Vagina (tissue), 2 donors: ENCODE data around the gene ARID4B. TPM values are rescaled to one million over a fixed set of nuclear protein-coding genes. Genes with fewer than 3 reads are reported as not detected.

Experiments
- DNase-seq, 2 donors: peaks; one replicate each; pipeline ENCODE4 v3.0.0-alpha.2; 2017; ENCODE audit errors: extremely low spot score in 2 of 2
- H3K27ac ChIP-seq: fragments of 200-600 bp; sonication (generic); one replicate; pipeline ENCODE4 v1.5.1; 2019
- H3K27me3 ChIP-seq: fragments of 200-600 bp; sonication (generic); one replicate; pipeline ENCODE4 v1.5.1; 2019
- H3K36me3 ChIP-seq, 2 donors: fragments of 200-600 bp; sonication (generic); one replicate each; pipeline ENCODE4 v1.5.1; 2017 to 2019
- H3K4me1 ChIP-seq: fragments of 200-600 bp; sonication (generic); one replicate; pipeline ENCODE4 v1.5.1; 2019
- H3K4me3 ChIP-seq, 2 donors: fragments of 200-600 bp; sonication (generic); 1 replicate in 1 of 2; 2 replicates in 1 of 2; pipeline ENCODE4 v1.5.1; 2016 to 2019
- H3K9me3 ChIP-seq: fragments of 200-600 bp; sonication (generic); one replicate; pipeline ENCODE4 v1.5.1; 2019
- POLR2A ChIP-seq, 2 donors: fragments of 450-650 bp; IDR thresholded peaks; one replicate each; pipeline ENCODE4 v1.6.1; 2017; ENCODE audit warnings: antibody characterized with exemption in 2 of 2, mild to moderate bottlenecking in 2 of 2, moderate library complexity in 2 of 2
- POLR2AphosphoS5 ChIP-seq, 2 donors: sonication (generic); formaldehyde crosslinking; IDR thresholded peaks; one replicate each; pipeline ENCODE4 v1.9.0; 2017; ENCODE audit warnings: antibody characterized with exemption in 2 of 2, mild to moderate bottlenecking in 2 of 2, low read depth in 1 of 2; ENCODE audit not compliant: insufficient read depth in 1 of 2
- intact Hi-C: fragments of 100-400 bp; cut with DNase I; formaldehyde crosslinking; loops from one replicate; pipeline ENCODE4 v1.15.1; 2023
- total RNA-seq: library from RNA; depleted of rRNA; stranded (reverse); fragments of >200 nt; gene quantifications from one replicate; pipeline ENCODE4 v1.2.3, GENCODE V29; 2016
- TF ChIP-seq, protein P1 (sequence below), 3 experiments: fragments of 450-650 bp in 2 of 3; fragments of 200-600 bp in 1 of 3; sonication (generic) in 1 of 3; IDR thresholded peaks; one replicate each; pipeline ENCODE4 v1.5.1; 2017 to 2019; ENCODE audit warnings: antibody characterized with exemption in 3 of 3, mild to moderate bottlenecking in 2 of 3, moderate library complexity in 2 of 3

ARID4B gene
- total RNA-seq, 1 donor from 2014 or later = 35.6 TPM

DNA sequence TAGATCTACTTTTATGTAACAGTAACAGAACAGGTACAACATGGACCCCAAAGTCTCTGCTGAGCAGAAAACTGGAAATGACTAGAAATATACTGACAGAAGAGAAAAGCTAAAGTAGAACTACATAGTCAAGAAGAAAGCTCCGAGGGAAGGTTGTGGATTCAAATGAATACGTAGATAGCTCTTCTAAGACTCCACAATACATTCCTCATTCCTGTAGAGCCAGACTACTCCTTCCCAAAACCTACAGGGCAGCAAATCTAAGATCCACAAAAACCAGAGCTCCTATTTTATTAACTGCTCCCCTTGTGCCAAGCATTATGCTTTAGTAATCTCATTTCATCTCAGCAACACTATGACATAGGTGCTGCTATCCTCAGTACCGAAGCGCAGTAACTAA, 35.2 kb downstream of the ARID4B start:
- H3K36me3 ChIP-seq = no peaks in the 10 kb centered on the region
- TF ChIP-seq POLR2AphosphoS5 (IDR thresholded peaks at IDR 0.05; ENCODE audit: insufficient read depth in 1 of 2, low read depth in 1 of 2) (no peak), POLR2A (IDR thresholded peaks at IDR 0.05) (no peak)
- TF ChIP-seq, protein P1, sequence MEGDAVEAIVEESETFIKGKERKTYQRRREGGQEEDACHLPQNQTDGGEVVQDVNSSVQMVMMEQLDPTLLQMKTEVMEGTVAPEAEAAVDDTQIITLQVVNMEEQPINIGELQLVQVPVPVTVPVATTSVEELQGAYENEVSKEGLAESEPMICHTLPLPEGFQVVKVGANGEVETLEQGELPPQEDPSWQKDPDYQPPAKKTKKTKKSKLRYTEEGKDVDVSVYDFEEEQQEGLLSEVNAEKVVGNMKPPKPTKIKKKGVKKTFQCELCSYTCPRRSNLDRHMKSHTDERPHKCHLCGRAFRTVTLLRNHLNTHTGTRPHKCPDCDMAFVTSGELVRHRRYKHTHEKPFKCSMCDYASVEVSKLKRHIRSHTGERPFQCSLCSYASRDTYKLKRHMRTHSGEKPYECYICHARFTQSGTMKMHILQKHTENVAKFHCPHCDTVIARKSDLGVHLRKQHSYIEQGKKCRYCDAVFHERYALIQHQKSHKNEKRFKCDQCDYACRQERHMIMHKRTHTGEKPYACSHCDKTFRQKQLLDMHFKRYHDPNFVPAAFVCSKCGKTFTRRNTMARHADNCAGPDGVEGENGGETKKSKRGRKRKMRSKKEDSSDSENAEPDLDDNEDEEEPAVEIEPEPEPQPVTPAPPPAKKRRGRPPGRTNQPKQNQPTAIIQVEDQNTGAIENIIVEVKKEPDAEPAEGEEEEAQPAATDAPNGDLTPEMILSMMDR (IDR thresholded peaks at IDR 0.05) = no peak
- H3K27me3 ChIP-seq = no peaks in the 10 kb centered on the region
- intact Hi-C loops = no loop called here
- H3K9me3 ChIP-seq = no peaks in the 10 kb centered on the region
- no peak overlapping the region for H3K4me3 ChIP-seq
- H3K27ac ChIP-seq = no peak overlapping the region
- H3K4me1 ChIP-seq = peaks cover 64% of the 10 kb centered on the region
- no peak for DNase-seq

DNA sequence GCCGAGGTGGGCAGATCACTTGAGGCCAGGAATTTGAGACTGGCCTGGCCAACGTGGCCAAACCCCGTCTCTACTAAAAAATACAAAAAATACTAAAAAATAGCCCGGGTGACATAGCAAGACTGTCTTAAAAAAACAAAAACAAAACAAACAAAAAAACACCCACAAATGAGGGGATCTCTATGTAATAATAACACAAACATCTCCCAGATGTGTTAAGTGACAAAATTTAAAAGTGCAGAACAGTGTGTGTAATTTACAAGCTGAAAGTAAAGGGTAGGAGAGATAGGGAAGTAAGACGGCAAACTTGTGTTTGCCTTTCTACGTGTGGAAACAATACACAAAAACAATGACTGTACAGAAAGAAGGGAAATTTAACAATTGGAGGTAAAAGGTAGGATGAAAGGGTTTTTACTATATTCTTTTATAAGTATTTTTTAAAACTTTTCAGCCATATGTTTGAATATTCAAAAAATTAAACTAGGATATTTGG, 36.3 kb downstream of the ARID4B start:
- no peak overlapping the region for H3K4me3 ChIP-seq
- no peak for TF ChIP-seq POLR2A (IDR thresholded peaks at IDR 0.05)
- no peak for TF ChIP-seq POLR2AphosphoS5 (IDR thresholded peaks at IDR 0.05; ENCODE audit: insufficient read depth in 1 of 2, low read depth in 1 of 2)
- TF ChIP-seq, protein P1 (IDR thresholded peaks at IDR 0.05) = no peak
- H3K4me1 ChIP-seq = peaks cover 67% of the 10 kb centered on the region
- no peak for DNase-seq
- H3K27ac ChIP-seq = no peak overlapping the region
- H3K27me3 ChIP-seq = no peaks in the 10 kb centered on the region
- no peaks in the 10 kb centered on the region for H3K9me3 ChIP-seq
- intact Hi-C loops = no loop called here
- no peaks in the 10 kb centered on the region for H3K36me3 ChIP-seq

DNA sequence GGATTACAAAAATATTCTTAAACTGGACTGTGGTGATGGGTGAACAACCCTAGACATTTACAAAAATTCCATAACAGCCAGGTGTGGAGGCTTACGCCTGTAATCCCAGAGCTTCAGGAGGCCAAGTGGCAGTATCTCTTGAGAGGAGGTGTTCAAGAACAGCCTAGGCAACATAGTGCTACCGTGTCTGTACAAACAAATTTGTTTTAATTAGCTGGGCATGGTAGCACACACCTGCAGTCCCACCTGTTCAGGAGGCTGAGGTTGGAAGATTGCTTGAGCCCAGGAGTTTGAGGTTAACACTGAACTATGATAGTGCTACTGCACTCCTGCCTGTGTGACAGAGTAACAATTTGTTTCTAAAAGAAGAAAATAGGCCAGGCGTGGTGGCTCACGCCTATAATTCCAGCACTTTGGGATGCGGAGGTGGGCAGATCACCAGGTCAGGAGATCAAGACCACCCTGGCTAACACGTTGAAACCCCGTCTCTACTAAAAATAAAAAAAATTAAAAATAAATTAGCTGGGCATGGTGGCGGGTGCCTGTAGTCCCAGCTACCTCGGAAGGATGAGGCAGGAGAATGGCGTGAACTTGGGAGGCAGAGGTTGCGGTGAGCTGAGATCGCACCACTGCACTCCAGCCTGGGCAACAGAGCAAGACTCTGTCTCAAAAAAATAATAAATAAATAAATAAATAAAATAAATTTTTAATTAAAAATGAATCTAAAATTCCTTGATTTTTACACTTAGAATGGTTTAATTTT, 37.1 kb downstream of the ARID4B start:
- Histone ChIP-seq H3K27me3 (no peaks in the 10 kb centered on the region), H3K36me3 (no peaks in the 10 kb centered on the region), H3K4me3 (no peak overlapping the region), H3K9me3 (no peaks in the 10 kb centered on the region), H3K4me1 (peaks cover 69% of the 10 kb centered on the region), H3K27ac (no peak overlapping the region)
- intact Hi-C loops = no loop called here
- TF ChIP-seq POLR2A (IDR thresholded peaks at IDR 0.05) (no peak), POLR2AphosphoS5 (IDR thresholded peaks at IDR 0.05; ENCODE audit: insufficient read depth in 1 of 2, low read depth in 1 of 2) (no peak)
- TF ChIP-seq, protein P1 (IDR thresholded peaks at IDR 0.05) = no peak
- DNase-seq = no peak

DNA sequence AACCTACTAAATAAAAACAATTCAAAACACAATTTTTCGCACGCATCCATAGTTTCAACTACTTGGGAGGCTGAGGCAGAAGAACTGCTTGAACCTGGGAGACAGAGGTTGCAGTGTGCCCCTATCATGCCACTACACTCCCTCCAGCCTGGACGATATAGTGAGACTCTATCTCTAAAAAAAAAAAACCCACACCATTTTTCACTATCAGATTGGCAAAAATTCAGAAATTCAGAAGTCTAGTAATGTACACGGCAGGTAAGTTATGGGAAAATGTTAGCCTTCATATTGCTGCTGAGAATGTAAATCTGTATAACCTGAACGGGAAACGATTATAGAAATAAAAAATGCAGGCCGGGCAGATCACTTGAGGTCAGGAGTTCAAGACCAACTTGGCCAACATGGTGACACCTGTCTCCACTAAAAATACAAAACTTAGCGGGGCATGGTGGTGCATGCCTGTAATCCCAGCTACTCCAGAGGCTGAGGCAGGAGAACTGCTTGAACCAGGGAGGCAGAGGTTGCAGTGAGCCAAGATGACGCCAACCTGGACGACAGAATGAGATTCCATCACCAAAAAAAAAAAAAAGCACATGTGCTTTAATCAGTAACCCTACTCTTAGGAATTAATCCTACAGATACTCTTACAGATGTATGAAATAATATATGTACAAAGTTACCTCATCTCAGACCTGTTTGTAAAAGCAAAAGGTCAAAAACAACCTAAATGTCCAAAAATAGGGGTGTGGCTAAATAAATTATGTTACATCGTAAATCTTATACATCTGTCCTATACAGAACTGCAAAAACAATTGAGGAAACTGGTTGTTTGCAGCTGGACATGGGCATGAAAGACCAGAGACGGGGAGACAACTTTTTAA, 37.9 kb downstream of the ARID4B start:
- Histone ChIP-seq H3K9me3 (no peaks in the 10 kb centered on the region), H3K4me3 (no peak overlapping the region), H3K27me3 (no peaks in the 10 kb centered on the region), H3K4me1 (peaks cover 72% of the 10 kb centered on the region), H3K36me3 (no peaks in the 10 kb centered on the region), H3K27ac (no peak overlapping the region)
- intact Hi-C loops = no loop called here
- TF ChIP-seq, protein P1 (IDR thresholded peaks at IDR 0.05) = no peak
- TF ChIP-seq POLR2A (IDR thresholded peaks at IDR 0.05) (no peak), POLR2AphosphoS5 (IDR thresholded peaks at IDR 0.05; ENCODE audit: insufficient read depth in 1 of 2, low read depth in 1 of 2) (no peak)
- DNase-seq = no peak
